Embryonic facial prominence (tissue), 1 donor: ENCODE results near the gene CDKL5.
"Not testable (repeated sequence)": the region's sequence is repeated elsewhere in the genome, so short reads cannot be mapped to it uniquely, and the experiment has no call there.

ENCODE experiments used
- DNase-seq: peaks from one replicate; pipeline ENCODE4 v3.0.0-alpha.2; 2016; ENCODE audit errors: extremely low spot score

CDKL5 gene

DNA sequence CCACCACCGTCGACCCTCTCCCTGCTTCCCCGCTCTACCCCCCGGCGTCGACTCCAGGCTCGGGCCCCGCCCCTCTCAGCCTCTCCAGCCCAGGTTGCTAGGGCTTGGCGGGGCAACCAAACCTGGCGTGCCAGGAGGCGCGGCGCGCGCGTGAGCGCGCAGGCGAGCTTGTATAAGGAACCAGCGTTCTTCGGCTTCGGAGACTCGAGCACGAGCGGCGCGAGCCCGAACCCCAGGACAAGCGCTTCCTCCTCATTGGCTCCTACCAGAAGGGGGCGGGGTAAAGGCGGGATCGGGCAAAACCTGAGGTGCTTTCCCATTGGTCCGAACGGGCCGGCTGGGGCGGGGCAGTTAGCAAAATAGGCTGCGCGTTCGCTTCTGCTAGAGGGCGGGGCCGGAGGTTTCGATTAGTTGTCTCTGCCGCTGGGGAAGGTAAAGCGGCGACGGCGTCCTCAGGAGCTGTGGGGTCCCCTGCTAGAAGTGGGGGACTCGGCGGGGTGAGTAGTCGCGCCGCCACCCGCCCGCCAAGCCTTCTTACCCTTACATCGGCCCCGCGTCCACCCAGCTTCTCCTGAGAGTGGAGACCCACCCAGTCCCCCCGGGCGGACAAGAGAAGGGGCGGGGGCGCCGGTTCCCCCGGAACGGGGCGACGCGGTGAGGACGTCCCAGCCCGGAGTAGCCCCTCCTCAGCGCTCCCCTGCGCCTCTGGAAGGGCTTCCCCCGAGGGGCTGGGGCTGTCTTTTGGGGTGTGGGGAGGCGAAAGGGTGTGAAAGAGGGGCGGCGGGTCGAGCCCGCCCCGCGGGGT lies at the start of gene CDKL5:
Gene CDKL5 (plus strand): TSS at position 410 of the 805 bp plus-strand sequence. CDS start 81,489 bp downstream, outside the sequence.
- DNase-seq, result peak; percentile 90

DNA sequence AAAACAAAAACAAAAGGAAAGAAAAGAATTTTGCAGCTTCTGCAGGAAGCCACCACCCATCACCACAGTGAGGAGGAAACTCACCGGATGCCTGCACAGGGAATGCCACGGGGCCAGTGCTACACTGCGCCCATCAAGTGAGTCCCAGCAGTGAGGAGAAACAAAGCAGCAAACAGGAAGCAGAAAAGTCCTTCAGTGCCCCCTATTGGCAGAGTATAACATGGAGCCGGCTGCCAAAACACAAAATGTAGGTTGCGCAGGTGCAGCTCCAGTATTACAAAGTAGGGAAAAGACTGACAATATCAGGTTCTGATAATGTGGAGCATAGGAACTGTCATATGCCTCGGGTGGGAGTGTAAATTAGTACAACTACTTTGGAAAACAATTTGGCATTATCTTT lies 47.6 kb upstream of the CDKL5 start:
- DNase-seq, result no peak

DNA sequence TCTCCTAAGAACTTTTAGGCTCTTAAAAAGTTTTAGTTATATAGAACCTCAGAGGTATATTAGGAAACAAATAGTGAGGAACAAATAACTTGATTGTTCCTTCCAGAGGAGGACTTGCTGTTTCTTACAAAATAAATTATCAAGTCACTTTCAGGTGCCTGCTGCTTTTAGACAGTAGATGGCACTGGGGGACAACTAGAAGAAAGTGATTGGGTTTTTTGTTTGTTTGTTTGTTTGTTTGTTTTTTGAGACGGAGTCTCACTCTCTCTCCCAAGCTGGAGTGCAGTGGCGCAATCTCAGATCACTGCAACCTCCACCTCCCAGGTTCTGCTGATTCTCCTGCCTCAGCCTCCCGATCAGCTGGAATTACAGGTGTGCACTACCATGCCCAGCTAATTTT lies 35.4 kb upstream of the CDKL5 start:
- no peak for DNase-seq

DNA sequence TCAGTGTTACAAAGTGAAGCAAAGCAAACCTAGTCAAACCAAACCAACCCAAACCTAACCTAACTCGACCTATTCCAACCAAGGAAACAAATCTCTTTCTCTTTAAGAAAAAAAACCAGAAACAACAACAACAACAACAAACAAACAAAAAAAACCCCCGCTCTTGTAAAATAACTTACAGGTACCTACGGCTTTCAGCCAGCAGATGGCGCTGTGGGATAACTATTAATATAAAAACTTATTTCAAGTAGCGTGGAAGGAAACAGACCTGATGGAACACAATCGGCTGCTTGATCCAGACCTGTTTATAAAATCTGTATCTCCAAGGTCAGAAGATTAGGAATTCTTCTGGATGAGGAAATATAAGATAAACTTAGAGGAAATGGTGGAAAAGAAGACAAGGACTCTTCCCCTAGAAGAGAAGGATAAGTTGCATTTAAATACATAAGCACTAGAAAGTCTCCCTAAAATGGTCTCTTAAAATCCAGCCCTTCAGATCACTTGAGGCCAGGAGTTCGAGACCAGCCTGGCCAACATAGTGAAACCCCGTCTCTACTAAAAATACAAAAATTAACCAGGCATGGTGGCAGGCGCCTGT lies 34.4 kb upstream of the CDKL5 start:
- DNase-seq, result peak; percentile 29

DNA sequence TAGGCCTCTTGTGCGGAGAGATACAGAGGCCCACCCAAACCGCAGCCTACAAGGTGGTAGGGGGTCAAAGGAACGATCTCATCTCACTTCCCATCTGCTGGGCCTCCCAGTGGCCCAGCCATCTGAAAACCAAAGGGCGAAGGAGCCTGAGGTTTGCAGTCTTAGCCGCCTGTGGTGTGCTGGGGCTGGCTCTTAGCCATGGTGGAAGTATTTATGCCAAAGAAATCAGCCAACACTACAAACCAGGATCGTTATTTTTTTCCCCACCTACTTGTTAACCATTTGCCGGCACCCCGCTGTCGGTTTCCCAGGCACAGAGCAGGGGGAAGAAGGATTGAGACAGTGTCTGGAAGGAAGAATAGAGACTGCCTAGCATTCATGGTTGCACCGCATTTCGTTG lies 30.9 kb upstream of the CDKL5 start:
- no peak for DNase-seq

DNA sequence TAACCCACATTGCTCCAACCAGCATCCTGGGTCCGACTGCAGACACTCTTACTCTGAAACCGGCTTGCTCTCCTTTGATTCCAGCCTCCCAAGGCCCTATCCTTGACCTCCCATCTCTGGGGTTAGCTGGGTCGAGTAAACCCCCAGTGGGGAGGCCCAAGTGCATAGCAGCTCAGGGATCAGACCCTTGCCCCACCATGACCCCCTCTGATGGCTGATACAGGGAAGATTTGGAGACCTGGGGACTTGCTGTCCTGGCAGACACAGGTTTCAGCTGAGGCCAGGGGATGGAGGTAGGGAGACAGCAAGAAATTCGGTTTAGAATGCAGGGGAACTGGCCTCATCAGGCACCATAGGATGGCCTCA lies 23.6 kb upstream of the CDKL5 start:
- DNase-seq, result no peak

DNA sequence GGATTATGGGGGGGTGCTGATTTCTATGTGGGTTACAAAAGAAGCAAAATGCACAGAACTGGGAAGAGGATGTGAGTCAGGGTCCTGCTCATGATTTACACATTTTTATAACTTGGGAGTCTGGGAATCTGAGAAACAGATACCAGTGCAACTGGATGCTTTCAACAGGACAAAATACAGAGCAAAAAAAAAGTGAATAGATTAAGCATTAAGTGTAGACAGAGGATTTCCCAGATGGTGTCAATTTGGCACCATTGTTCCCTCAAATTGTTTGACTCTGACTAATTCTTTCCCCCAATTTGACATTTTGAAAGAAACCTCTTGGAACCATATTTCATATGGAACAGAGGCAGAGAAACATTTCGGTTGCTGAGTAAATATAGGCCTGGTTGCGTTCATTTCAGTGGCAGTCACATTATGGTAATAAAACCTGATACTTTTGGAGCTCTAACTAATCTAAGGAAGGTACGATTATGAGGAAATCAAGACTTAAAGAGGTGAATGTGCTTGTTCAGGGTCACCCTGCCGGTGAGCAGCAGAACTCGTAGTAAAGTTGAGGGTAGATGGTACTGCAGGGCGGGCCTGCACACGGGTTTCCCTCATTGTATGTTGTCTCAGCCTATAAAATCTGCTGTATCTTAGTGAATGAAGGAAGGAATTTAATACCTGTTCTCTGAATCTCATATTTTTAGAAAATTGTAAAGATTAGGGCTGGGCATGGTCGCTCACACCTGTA lies 18.7 kb upstream of the CDKL5 start:
- no peak for DNase-seq

DNA sequence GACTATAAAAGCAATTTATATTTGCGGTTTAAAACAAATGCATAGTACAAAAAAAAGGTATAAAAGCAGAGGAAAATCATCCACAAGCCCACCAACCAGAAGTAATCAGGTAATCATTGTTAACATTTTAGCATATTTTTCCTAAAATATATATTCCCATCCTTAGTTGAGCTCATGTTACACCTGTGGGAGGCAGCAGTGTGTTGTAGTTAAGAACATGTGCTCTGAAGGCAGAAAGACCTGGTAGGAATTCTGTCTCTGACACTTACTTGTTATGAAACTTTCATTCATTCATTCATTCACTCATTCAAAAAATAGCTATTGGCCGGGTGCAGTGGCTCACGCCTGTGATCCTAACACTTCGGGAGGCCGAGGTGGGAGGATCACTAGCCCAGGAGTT lies 15.4 kb upstream of the CDKL5 start:
- DNase-seq, result no peak

DNA sequence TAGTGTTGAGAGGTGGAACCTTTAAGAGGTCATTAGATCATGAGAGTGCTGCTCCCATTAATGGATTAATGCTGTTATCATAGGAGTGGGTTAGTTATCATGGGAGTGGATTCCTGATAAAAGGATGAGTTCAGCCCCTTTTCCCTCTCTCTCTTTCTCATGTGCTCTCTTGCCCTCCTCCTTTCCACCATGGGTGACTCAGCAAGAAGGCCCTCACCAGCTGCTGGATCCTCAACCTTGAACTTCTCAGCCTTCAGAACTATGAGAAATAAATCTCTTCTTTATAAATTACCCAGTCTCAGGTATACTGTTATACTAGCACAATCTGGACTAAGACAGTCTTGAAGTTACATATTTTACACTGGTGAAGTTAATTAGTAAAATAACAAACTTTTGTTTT lies 10.0 kb upstream of the CDKL5 start:
- DNase-seq, result no peak

DNA sequence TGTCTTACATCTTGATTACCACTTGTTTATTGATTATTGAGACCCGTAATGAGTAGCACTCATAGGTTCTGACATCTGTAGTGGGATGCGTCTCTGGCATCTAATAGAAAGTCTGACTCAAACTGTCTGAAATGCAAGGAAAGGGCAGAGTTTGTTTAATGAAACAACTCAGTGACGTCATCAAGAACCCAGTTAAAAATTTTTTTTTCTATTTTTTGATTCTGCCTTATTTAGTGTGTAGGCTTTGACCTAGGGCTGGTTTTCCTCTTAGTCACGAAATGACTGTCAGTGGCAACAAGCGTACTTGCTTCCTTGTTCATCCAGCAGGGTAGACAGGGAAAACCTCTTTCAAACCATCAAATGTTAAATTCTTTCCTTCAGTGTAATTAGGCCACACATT lies 3.1 kb upstream of the CDKL5 start:
- no peak for DNase-seq

DNA sequence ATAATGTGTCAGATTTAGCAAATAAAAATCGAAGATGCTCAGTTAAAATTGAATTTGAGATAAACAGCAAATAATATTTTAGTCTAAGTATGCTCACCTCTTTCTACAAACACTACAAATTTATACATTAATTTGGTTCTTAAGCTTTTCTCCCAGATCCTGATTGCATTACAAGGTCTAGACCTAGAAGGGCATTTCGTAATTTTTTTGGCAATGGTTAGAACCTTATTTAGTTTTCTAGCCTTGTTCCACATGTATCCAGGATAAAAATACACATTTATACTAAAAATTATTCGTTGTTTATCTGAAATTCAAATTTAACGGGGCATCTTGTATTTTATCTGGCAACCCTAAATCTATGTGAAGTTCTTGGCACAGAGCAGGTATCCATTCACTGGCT lies 2.5 kb upstream of the CDKL5 start:
- no peak for DNase-seq

DNA sequence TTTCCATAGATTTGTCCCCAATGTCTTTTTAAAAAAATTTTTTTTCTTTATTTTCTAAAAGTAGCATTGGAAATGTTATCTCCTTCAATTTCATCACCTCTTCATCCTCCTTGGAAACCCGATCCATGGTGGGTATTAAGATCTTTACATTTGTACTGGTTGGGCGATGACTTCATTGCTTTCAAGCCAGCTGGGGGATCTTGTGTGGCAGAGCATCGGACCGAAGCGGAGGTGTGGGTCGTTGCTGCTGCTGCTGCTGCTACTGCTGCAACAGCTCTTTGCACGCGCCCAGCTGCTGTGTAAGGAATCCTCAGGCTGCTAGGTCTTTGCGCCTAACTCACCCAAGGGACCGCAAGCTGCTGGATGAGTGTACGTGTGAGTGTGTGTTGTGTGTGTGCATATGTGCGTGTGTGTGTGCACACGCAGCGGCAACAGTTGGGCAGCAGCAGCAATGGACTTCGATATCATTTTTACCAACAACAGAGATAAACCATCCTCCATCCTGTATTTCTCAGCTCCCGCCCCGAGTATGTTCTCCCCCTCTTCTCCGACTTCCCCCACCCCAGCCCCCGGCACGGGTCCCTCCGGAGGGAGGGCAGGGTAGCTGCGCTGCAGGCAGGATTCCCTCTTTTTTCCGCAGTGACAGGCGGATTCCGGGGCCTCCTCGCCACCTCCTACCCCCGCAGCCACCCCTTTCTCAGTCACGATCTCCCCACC lies 768 bp upstream of the CDKL5 start:
- no peak for DNase-seq

DNA sequence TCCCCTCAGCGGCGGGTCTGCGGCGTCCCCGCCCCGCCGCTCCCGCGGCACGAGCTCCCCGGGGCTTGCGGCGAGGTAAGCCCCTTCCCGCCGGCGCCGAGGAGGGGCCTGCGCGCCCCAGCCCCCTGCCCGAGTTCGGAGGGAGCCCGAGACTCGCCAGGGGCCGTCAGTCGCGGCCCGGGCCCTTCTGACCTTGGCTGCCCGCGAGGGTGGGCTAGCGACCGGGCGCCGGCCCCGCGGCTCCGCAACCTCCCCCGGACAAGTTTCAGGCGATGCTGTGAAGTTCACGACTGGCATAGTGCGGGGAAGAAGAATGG lies 554 bp downstream of the CDKL5 start:
- DNase-seq, result no peak

DNA sequence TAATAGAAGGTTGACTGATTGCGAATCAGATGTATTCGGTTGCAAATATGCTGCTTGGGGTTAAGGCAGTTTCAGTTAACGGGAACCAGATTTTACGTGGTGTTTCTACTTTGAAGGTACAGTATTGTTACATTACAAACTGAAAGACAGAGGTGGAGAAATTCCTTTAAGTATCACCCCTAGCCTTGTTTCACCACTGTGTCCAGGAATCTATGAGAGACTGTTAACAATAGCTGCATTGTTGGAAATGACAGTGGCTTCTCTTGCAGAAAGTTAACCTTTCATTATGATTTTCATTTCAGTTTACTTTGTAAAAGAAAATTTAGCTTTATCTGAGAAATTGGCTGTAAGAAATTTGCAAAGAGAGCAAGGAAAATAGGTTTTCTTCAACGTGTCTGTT lies 2.6 kb downstream of the CDKL5 start:
- no peak for DNase-seq

DNA sequence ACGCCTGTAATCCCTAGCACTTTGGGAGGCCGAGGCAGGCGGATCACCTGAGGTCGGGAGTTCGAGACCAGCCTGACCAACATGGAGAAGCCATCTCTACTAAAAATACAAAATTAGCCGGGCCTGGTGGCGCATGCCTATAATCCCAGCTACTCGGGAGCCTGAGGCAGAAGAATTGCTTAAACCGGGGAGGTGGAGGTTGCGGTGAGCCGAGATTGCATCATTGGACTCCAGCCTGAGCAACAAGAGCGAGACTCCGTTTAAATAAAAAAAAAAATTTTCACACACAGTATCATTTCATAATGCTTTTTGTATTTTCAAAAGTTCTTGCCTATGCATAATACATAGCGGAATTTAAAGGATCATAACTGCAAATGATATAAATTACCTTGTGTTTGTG lies 7.9 kb downstream of the CDKL5 start:
- not testable (repeated sequence) for DNase-seq

DNA sequence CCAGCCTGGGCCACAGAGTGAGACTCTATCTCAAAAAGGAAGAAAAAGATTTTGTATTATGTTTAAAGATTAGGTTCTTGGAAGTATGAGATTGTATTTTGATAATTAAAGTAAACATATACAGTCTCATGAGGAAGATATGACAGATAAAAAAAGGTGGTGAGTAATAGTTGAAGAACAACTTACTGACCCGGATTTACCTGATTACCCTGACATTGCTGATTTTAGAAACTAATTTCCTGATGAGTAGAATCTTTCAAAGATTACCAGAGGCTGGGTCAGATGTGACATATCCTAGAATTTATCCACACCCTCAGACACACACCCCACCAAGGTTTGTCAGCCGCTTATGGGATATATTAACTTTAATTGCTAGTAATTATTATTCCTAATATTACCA lies 9.5 kb downstream of the CDKL5 start:
- DNase-seq, result no peak

DNA sequence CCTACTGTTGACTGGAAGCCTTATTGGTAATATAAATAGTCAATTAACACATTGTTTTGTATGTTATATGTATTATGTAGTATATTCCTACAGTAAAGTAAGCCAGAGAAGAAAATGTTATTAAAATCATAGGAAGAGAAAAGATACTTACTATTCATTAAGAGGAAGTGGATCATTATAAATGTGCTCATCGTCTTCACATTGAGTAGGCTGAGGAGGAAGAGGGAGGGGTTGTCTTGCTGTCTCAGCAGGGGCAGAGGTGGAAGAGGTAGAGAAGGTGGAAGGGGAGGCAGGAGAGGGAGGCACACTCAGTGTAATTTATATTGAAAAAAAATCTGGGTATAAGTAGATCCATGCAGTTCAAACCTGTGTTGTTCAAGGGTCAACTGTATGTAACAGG lies 10.6 kb downstream of the CDKL5 start:
- DNase-seq, result no peak

DNA sequence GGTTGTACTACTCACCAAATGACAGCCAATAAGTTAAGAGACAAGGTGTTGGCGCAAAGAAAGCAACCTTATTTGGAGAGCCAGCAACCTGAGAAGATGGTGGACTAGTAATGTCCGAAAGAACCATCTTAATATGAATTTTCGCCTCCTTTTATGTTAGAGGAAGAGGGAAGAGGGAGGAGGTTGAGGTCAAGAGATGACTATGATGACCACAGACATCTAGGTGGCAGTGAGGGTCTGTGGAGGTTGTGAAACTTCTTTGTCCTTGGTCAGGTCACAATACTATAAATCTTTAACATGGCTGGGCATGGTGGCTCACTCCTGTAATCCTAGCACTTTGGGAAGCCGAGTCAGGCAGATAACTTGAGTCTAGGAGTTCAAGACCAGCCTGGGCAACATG lies 15.4 kb downstream of the CDKL5 start:
- no peak for DNase-seq

DNA sequence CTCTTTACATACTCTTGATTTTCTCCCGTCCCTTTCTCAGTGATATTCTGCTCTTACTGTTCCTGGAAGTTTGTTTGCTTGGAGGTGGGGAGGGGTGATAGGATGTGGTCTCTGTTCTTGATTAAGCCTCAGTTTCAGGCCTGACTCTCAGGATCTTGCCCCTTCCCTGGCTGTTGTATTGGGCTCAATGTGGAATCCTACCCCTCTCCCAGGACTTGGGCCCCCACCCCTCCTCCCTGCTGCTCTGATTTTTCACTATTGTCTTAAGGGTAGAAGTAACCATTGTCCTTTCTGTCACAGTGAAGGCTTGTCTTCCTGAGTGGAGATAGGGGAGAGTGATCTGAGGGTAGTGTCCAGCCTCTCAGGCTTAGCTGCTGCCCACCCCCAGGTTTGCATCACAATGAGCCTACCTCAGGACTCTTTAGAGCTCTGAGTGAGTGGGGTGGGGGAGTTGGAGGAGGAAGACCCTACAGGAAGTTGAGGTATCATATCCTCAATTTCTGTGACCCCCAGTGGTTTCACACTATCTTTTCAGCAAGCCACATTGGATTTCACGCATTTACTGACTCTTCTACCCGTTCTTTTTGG lies 16.5 kb downstream of the CDKL5 start:
- DNase-seq, result no peak

DNA sequence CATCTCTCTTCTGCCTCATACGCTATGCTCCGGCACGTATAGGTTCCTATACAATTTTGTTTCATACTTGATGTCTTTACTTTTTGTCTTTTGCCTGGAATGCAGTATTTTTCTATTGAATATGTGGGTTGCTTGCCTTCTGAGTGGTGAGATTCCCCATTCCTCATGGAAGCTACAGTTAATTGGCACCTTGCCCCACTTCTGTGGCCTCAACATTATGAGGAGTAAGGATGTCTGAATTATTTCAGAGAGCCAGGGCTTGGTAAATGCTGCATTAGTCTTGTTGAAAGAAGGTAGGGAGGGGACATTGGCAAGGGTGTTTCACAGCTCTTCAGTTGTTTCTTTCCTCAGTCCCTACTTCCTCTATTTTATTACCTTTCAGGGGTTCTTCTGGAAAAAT lies 23.0 kb downstream of the CDKL5 start:
- no peak for DNase-seq

DNA sequence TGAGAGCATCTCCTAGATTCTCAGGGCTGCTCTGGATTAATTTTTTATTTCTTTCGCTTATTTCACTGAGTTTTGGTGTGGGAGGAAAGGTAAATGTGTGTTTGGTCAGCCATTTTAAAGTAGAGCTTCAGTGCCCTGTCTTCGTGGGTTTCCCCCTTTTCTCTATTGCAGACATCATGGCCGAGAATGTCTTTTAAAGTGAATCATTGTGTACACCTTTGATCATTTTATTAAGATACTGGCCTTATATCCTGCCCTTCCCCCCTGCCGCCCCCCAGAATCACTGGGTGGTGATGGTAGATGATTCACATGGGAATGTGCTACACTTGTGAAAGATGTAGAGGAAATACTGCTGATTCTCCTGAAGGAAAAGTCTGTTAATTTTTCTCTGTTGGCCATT lies 23.8 kb downstream of the CDKL5 start:
- DNase-seq, result no peak

DNA sequence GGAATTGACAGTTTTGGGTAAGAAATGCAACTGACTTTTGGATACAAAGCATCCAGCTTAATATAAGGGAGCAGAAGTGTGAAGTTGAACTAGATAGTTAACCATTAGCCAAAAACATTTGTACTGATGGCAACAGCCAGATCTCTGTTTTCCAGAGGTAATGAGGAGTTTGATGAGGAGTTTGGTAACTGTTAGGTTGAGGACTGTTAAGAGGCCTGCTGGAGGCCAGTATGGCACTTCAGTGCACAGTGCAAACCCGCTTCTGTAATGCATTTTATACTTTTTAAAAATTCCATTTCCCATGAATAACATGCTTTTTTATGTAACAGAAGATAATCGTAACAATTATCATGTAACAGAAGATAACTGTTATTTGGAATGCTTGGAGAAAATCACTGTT lies 30.0 kb downstream of the CDKL5 start:
- DNase-seq, result no peak
